Bone marrow (tissue), 2 donors: ENCODE data around the gene LDLR.

Source experiments
- DNase-seq, 2 donors: peaks; one replicate each; lab custom pipeline; 2025; lab: John Stamatoyannopoulos, UW

LDLR gene

GRCh38 chr19:11089254-11090013 lies at the start of gene LDLR:
TSS of gene LDLR (plus strand) at chr19:11089463. CDS start at chr19:11089549, 86 bp downstream.
- DNase-seq, result peak; percentile 45 to 89

GRCh38 chr19:11041194-11041593 lies 48.1 kb upstream of the LDLR start:
- DNase-seq, result no peak

- DNase-seq, result no peak
Measured at GRCh38 chr19:11041966-11042627, 47.2 kb upstream of the LDLR start.

- DNase-seq, result no peak
Measured at GRCh38 chr19:11044431-11044830, 44.8 kb upstream of the LDLR start.

GRCh38 chr19:11045536-11045935 lies 43.7 kb upstream of the LDLR start:
- DNase-seq, result no peak

GRCh38 chr19:11046605-11047354 lies 42.5 kb upstream of the LDLR start:
- DNase-seq, result no peak

- DNase-seq, result no peak
Measured at GRCh38 chr19:11047866-11048265, 41.4 kb upstream of the LDLR start.

GRCh38 chr19:11050323-11051114 lies 38.7 kb upstream of the LDLR start:
- no peak for DNase-seq

GRCh38 chr19:11053817-11054195 lies 35.5 kb upstream of the LDLR start:
- no peak for DNase-seq

GRCh38 chr19:11054200-11054599 lies 35.1 kb upstream of the LDLR start:
- no peak for DNase-seq

GRCh38 chr19:11054628-11055027 lies 34.6 kb upstream of the LDLR start:
- DNase-seq, result no peak

- no peak for DNase-seq
Measured at GRCh38 chr19:11058246-11059030, 30.8 kb upstream of the LDLR start.

GRCh38 chr19:11059511-11060358 lies 29.5 kb upstream of the LDLR start:
- no peak for DNase-seq

GRCh38 chr19:11061952-11062351 lies 27.3 kb upstream of the LDLR start:
- DNase-seq, result no peak

GRCh38 chr19:11063434-11063833 lies 25.8 kb upstream of the LDLR start:
- DNase-seq, result no peak

- peak in 1 of 2 donors; percentile 2 for DNase-seq
Measured at GRCh38 chr19:11064831-11065303, 24.4 kb upstream of the LDLR start.

GRCh38 chr19:11066326-11066725 lies 22.9 kb upstream of the LDLR start:
- no peak for DNase-seq

GRCh38 chr19:11067356-11068113 lies 21.7 kb upstream of the LDLR start:
- DNase-seq, result no peak

- no peak for DNase-seq
Measured at GRCh38 chr19:11069561-11069960, 19.7 kb upstream of the LDLR start.
